Activated B cell treated with CpG ODN at 0.5 μM for 24 hours (primary cell): ENCODE results near the gene SPRR2B. TPM values are rescaled to one million over a fixed set of nuclear protein-coding genes. Genes with fewer than 3 reads are reported as not detected.

Experiments
- ATAC-seq: fragments of 200-7000 bp; cut with Tn5 transposase; one replicate; pipeline ENCODE4 v1.10.0; 2021; ENCODE audit warnings: low read depth, mild to moderate bottlenecking, moderate library complexity
- CTCF ChIA-PET: fragments of 350-600 bp; sonication (Branson Sonifier 250); formaldehyde crosslinking; loops from one replicate; lab custom pipeline; 2021; ENCODE audit warnings: antibody characterized with exemption; lab: Charles Lee
- POLR2A ChIA-PET: fragments of 350-600 bp; sonication (Branson Sonifier 250); formaldehyde crosslinking; loops from one replicate; lab custom pipeline; 2021; ENCODE audit warnings: antibody characterized with exemption; lab: Charles Lee
- DNase-seq: peaks from one replicate; pipeline ENCODE4 v3.0.0; 2022
- H3K27ac Mint-ChIP-seq: one replicate; pipeline ENCODE4 v1.8.0; 2020; ENCODE audit warnings: mixed read lengths
- H3K27me3 Mint-ChIP-seq: one replicate; pipeline ENCODE4 v1.8.0; 2021; ENCODE audit warnings: mixed read lengths
- H3K36me3 Mint-ChIP-seq: one replicate; pipeline ENCODE4 v1.8.0; 2021; ENCODE audit warnings: low read depth, mixed read lengths
- H3K4me1 Mint-ChIP-seq: one replicate; pipeline ENCODE4 v1.8.0; 2021; ENCODE audit warnings: mixed read lengths
- H3K4me3 Mint-ChIP-seq: one replicate; pipeline ENCODE4 v1.8.0; 2020; ENCODE audit warnings: mild to moderate bottlenecking, mixed read lengths
- H3K9me3 Mint-ChIP-seq: one replicate; pipeline ENCODE4 v1.8.0; 2020; ENCODE audit warnings: mixed read lengths
- intact Hi-C: fragments of 100-400 bp; cut with micrococcal nuclease; formaldehyde crosslinking; loops from one replicate; pipeline ENCODE4 v1.15.1; 2024
- total RNA-seq: library from RNA; stranded (reverse); gene quantifications from 2 replicates; pipeline ENCODE4 v1.2.3, GENCODE V29; 2022
- TF ChIP-seq, protein P1 (sequence below): fragments of 200-600 bp; IDR thresholded peaks from one replicate; pipeline ENCODE4 v1.8.0; 2022; ENCODE audit warnings: antibody characterized with exemption, mild to moderate bottlenecking

Gene SPRR2B
- total RNA-seq, 1 donor from 2014 or later: not detected

DNA sequence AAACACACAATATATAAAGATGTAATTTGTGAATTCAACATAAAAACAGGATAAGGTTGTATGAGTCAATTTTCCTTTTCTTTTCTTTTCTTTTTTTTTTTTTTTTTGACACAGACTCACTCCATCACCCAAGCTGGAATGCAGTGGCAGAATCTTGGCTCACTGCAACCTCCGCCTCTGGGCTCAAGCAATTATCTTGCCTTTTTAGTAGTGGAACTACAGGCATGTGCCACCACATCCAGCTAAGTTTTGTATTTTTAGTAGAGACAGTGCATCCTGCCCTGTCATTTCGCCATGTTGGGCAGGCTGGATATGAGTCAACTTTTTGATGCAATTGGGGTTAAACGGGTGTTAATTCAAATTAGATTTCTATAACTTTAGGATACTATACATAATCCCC lies 10.3 kb upstream of the SPRR2B start:
- no peak for DNase-seq
- TF ChIP-seq, protein P1, sequence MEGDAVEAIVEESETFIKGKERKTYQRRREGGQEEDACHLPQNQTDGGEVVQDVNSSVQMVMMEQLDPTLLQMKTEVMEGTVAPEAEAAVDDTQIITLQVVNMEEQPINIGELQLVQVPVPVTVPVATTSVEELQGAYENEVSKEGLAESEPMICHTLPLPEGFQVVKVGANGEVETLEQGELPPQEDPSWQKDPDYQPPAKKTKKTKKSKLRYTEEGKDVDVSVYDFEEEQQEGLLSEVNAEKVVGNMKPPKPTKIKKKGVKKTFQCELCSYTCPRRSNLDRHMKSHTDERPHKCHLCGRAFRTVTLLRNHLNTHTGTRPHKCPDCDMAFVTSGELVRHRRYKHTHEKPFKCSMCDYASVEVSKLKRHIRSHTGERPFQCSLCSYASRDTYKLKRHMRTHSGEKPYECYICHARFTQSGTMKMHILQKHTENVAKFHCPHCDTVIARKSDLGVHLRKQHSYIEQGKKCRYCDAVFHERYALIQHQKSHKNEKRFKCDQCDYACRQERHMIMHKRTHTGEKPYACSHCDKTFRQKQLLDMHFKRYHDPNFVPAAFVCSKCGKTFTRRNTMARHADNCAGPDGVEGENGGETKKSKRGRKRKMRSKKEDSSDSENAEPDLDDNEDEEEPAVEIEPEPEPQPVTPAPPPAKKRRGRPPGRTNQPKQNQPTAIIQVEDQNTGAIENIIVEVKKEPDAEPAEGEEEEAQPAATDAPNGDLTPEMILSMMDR: no peak
- no peak for ATAC-seq
- Mint-ChIP-seq H3K4me3 (no peak overlapping the region), H3K9me3 (peaks cover 11% of the 10 kb centered on the region), H3K27ac (no peak overlapping the region), H3K27me3 (peaks cover 25% of the 10 kb centered on the region), H3K4me1 (no peaks in the 10 kb centered on the region), H3K36me3 (no peaks in the 10 kb centered on the region)
- POLR2A ChIA-PET: no interaction called here
- intact Hi-C loops: no loop called here
- CTCF ChIA-PET: no interaction called here

DNA sequence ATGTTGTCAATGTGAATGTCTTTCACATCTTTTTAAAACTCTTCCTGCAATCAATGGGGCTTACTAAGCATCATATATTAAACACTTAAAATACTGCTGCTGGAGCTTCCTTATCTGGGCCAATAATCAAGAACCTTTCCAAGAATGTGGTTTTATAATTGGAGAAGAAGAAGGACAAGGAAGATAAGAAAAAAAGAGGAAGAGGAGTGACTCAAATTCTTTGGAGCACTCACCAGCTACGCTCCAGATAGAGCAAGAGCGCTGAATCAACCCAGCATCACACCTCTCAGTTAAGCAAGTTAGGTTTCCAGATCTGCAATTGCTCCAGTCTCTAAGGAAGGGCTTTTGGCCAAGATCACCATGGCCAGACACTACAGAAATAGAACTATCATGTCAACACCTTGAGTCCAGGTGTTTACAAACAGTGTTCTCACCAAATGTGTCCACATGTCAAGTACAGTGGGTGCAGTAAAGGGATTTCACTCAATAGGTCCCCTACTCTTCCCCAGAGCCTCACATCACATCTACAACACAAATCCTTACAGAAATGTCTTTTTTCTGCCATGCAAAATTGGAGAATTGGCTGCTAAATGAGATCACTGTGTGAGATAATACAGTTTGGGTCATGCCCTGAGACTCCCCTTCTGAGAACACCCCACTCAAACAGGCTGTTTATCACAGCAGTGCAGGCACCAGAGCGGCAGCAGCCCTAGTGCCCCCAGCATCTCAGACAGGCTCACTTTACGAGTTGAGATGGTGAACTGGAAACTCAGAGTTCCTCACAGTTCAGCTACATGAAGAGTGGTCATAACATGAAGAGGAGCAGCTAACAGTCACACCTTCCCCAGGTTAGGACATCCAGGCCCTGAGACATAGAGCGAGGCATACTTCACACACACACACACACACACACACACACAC lies 1.7 kb upstream of the SPRR2B start:
- Mint-ChIP-seq H3K4me1 (no peaks in the 10 kb centered on the region), H3K9me3 (no peaks in the 10 kb centered on the region), H3K4me3 (no peak overlapping the region), H3K36me3 (no peaks in the 10 kb centered on the region), H3K27me3 (peaks cover 3% of the 10 kb centered on the region), H3K27ac (no peak overlapping the region)
- TF ChIP-seq, protein P1: no peak
- CTCF ChIA-PET: no interaction called here
- ATAC-seq: no peak
- intact Hi-C loops: no loop called here
- POLR2A ChIA-PET: no interaction called here
- DNase-seq: no peak

DNA sequence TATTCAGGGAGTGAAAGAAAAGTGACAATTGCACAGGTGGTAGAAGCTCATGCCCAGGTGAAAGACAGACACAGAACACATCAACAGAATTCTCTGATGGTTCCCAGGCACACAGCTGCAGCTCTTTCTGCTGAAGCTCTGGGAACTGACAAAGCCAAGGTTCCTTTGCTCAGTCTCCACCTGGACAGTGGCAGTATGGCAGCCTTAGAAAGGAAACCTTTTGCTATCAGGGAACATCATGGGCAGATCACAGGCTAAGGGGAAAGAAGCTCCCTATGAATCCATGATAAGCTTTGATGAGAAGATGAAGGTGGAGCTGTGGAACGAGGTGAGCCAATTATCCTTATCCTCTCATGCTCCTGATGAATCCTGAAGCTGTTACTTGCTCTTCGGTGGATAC lies 1.2 kb downstream of the SPRR2B start:
- POLR2A ChIA-PET: no interaction called here
- H3K27ac Mint-ChIP-seq: no peak overlapping the region
- no peaks in the 10 kb centered on the region for H3K36me3 Mint-ChIP-seq
- CTCF ChIA-PET: no interaction called here
- H3K4me1 Mint-ChIP-seq: no peaks in the 10 kb centered on the region
- H3K27me3 Mint-ChIP-seq: peaks cover 17% of the 10 kb centered on the region
- H3K4me3 Mint-ChIP-seq: no peak overlapping the region
- ATAC-seq (no peak), DNase-seq (no peak)
- TF ChIP-seq, protein P1: no peak
- no peaks in the 10 kb centered on the region for H3K9me3 Mint-ChIP-seq
- intact Hi-C loops: no loop called here

DNA sequence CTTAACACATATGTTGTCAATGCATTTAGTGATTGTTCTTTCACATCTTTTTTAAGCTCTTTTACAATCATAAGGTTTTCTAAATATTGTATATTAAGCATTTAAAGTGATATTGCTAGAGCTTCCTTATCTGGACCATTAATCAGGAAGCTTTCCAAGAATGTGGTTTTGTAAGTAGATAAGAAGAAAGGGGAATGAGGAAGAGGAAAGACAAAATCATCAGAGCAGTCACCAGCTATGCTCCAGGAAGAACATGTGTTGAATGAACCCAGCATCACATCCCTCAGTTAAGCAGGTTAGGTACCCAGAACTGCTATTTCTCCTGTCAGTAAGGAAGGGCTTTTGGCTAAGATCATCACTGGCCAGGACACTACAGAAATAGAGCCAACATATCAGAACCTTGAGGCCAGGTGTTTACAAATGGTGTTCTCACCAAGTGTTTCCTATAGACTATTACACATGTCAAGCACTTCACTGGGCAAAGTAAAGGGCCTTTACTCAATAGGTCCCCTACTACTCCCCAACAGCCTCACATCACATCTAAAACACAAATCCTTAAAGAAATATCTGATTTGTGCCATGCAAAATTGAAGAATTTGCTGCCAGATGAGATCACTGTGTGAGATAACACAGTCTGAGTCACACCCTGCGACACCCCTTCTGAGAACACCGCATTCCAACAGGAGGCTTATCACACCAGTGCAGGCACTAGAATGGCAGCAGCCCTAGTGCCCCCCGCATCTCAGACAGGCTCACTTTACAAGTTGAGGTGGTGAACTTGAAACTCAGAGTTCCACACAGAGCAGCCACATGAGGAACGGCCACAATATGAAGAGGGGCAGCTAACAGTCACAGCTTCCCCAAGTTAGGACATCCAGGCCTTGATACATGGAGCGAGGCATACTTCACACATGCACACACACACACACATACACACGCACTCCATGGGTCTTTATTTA lies 12.3 kb downstream of the SPRR2B start:
- TF ChIP-seq, protein P1: no peak
- no peak for ATAC-seq
- no peak overlapping the region for H3K27ac Mint-ChIP-seq
- H3K4me1 Mint-ChIP-seq: no peaks in the 10 kb centered on the region
- intact Hi-C loops: no loop called here
- ChIA-PET CTCF (no interaction called here), POLR2A (no interaction called here)
- H3K36me3 Mint-ChIP-seq: no peaks in the 10 kb centered on the region
- H3K4me3 Mint-ChIP-seq: no peak overlapping the region
- peaks cover 13% of the 10 kb centered on the region for H3K27me3 Mint-ChIP-seq
- H3K9me3 Mint-ChIP-seq: no peaks in the 10 kb centered on the region
- no peak for DNase-seq

DNA sequence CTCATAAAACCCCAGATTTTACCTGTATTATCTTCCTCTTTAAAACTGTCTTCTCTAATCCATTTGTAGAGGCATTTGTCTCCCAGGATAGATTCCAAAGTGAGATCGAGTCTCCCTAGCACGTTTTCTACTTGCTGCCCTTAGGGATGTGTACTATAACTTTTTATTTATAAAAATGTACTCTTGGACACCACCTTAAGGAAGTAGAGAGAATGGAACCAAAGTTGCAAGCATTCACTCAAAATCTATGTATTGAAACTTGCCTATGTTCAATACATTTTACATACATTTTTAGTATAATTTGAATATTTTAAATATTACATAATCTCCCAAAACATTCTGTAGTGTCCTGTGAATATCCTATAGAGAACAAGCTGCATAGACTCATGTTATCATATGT lies 13.3 kb downstream of the SPRR2B start:
- H3K4me1 Mint-ChIP-seq: no peaks in the 10 kb centered on the region
- POLR2A ChIA-PET: no interaction called here
- H3K27ac Mint-ChIP-seq: no peak overlapping the region
- H3K27me3 Mint-ChIP-seq: peaks cover 13% of the 10 kb centered on the region
- H3K36me3 Mint-ChIP-seq: no peaks in the 10 kb centered on the region
- H3K9me3 Mint-ChIP-seq: peaks cover 2% of the 10 kb centered on the region
- intact Hi-C loops: no loop called here
- DNase-seq: no peak
- ATAC-seq: no peak
- no peak overlapping the region for H3K4me3 Mint-ChIP-seq
- CTCF ChIA-PET: no interaction called here
- TF ChIP-seq, protein P1: no peak
